GM12864 (cell line): ENCODE results near the gene ZNF804B.

Experiments used
- DNase-seq: peaks from one replicate; pipeline ENCODE4 v3.0.0-alpha.2; 2011; ENCODE audit warnings: low read depth
- H3K4me3 ChIP-seq: 2 replicates; pipeline ENCODE4 v1.5.1; 2011; ENCODE audit warnings: mild to moderate bottlenecking, low read depth, low read length, control low read depth
- TF ChIP-seq, protein P1 (sequence below): IDR thresholded peaks from 2 replicates; pipeline ENCODE4 v1.5.1; 2011; ENCODE audit warnings: low read depth, mild to moderate bottlenecking, moderate library complexity, low read length, control low read depth, inconsistent platforms; ENCODE audit errors: missing control alignments

ZNF804B gene

DNA sequence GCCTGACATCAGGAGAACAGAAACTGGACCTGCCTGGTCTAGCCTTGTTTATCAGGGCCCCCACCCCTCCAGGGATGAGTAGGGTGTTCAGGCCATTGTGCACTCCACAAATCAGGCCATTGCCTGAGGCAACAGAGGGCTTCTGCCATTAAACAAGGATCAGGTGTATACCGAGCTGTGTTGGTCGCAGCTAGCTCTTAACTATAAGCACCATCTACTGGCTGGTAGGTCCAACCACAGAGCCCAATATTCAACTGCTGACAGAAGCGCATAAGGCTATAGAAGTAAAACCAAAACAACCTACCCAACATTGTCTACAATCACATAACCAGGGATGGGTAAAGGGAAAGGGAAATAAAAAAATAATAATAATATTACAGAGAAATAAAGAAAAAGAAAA is 487.7 kb downstream of the ZNF804B start:
- H3K4me3 ChIP-seq: no peak overlapping the region
- no peak for DNase-seq
- TF ChIP-seq, protein P1, sequence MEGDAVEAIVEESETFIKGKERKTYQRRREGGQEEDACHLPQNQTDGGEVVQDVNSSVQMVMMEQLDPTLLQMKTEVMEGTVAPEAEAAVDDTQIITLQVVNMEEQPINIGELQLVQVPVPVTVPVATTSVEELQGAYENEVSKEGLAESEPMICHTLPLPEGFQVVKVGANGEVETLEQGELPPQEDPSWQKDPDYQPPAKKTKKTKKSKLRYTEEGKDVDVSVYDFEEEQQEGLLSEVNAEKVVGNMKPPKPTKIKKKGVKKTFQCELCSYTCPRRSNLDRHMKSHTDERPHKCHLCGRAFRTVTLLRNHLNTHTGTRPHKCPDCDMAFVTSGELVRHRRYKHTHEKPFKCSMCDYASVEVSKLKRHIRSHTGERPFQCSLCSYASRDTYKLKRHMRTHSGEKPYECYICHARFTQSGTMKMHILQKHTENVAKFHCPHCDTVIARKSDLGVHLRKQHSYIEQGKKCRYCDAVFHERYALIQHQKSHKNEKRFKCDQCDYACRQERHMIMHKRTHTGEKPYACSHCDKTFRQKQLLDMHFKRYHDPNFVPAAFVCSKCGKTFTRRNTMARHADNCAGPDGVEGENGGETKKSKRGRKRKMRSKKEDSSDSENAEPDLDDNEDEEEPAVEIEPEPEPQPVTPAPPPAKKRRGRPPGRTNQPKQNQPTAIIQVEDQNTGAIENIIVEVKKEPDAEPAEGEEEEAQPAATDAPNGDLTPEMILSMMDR: no peak

- no peak overlapping the region for H3K4me3 ChIP-seq
- TF ChIP-seq, protein P1: no peak
- DNase-seq: no peak
Measured at GRCh38 chr7:89259085-89259484, 499.6 kb downstream of the ZNF804B start.

GRCh38 chr7:89264126-89264525 is 504.6 kb downstream of the ZNF804B start:
- H3K4me3 ChIP-seq: no peak overlapping the region
- TF ChIP-seq, protein P1: no peak
- no peak for DNase-seq

- TF ChIP-seq, protein P1: no peak
- H3K4me3 ChIP-seq: no peak overlapping the region
- DNase-seq: no peak
Measured at GRCh38 chr7:89265631-89266030, 506.1 kb downstream of the ZNF804B start.

- H3K4me3 ChIP-seq: no peak overlapping the region
- no peak for DNase-seq
- TF ChIP-seq, protein P1: no peak
Measured at GRCh38 chr7:89283302-89283701, 523.8 kb downstream of the ZNF804B start.

GRCh38 chr7:89308535-89308934 is 549.0 kb downstream of the ZNF804B start:
- no peak for DNase-seq
- TF ChIP-seq, protein P1: no peak
- H3K4me3 ChIP-seq: no peak overlapping the region

GRCh38 chr7:89311886-89312285 is 552.4 kb downstream of the ZNF804B start:
- TF ChIP-seq, protein P1: no peak
- DNase-seq: no peak
- H3K4me3 ChIP-seq: no peak overlapping the region
